Right atrium auricular region (tissue), 2 donors: ENCODE results near the gene SIM2. TPM values are rescaled to one million over a fixed set of nuclear protein-coding genes. Genes with fewer than 3 reads are reported as not detected.

Experiments
- DNase-seq: peaks from one replicate; pipeline ENCODE4 v3.0.0-alpha.2; 2019; ENCODE audit warnings: low spot score
- H3K27ac ChIP-seq, 2 donors: fragments of 200-600 bp; sonication (generic); 1 replicate in 1 of 2; 2 replicates in 1 of 2; pipeline ENCODE4 v1.5.1; 2016 to 2019
- H3K27me3 ChIP-seq, 2 donors: fragments of 200-600 bp; sonication (generic); one replicate each; pipeline versions ENCODE4 v1.5.1 to v1.6.0; 2017 to 2019
- H3K36me3 ChIP-seq: fragments of 200-600 bp; sonication (generic); one replicate; pipeline ENCODE4 v1.5.1; 2016
- H3K4me1 ChIP-seq, 2 donors: fragments of 200-600 bp; sonication (generic); one replicate each; pipeline versions ENCODE4 v1.5.1 to v1.6.0; 2017 to 2019
- H3K4me3 ChIP-seq, 2 donors: fragments of 200-600 bp; sonication (generic); 1 replicate in 1 of 2; 2 replicates in 1 of 2; pipeline ENCODE4 v1.5.1; 2017 to 2019; ENCODE audit warnings: mild to moderate bottlenecking in 1 of 2, moderate library complexity in 1 of 2
- H3K9me3 ChIP-seq, 2 donors: fragments of 200-600 bp; sonication (generic); one replicate each; pipeline ENCODE4 v1.5.1; 2019
- CTCF ChIP-seq, 2 donors: fragments of 200-600 bp; sonication (generic); IDR thresholded peaks; one replicate each; pipeline ENCODE4 v1.5.1; 2019; ENCODE audit warnings: antibody characterized with exemption in 2 of 2
- total RNA-seq, 2 donors: library from RNA; depleted of rRNA; stranded (reverse); fragments of >200 nt; gene quantifications; one replicate each; pipeline ENCODE4 v1.1.0, GENCODE V29; 2016

SIM2 gene
- total RNA-seq, 2 donors from 2014 or later: not detected

- Histone ChIP-seq H3K9me3 (no peaks in the 10 kb centered on the region), H3K27me3 (no peaks in the 10 kb centered on the region), H3K36me3 (no peaks in the 10 kb centered on the region), H3K4me3 (no peak overlapping the region), H3K4me1 (no peaks in the 10 kb centered on the region), H3K27ac (no peak overlapping the region)
- no peak for TF ChIP-seq CTCF (IDR thresholded peaks at IDR 0.05)
- no peak for DNase-seq
These were observed 25.7 kb downstream of the SIM2 start for GRCh38 chr21:36724660-36725059.

GRCh38 chr21:36725793-36726386 lies 27.0 kb downstream of the SIM2 start:
- H3K4me3 ChIP-seq: no peak overlapping the region
- no peak overlapping the region for H3K27ac ChIP-seq
- H3K36me3 ChIP-seq: no peaks in the 10 kb centered on the region
- no peak for TF ChIP-seq CTCF (IDR thresholded peaks at IDR 0.05)
- no peaks in the 10 kb centered on the region for H3K4me1 ChIP-seq
- no peak for DNase-seq
- H3K27me3 ChIP-seq: no peaks in the 10 kb centered on the region
- H3K9me3 ChIP-seq: no peaks in the 10 kb centered on the region

- Histone ChIP-seq H3K27ac (no peak overlapping the region), H3K4me1 (no peaks in the 10 kb centered on the region), H3K36me3 (no peaks in the 10 kb centered on the region), H3K9me3 (no peaks in the 10 kb centered on the region), H3K27me3 (no peaks in the 10 kb centered on the region), H3K4me3 (no peak overlapping the region)
- no peak for TF ChIP-seq CTCF (IDR thresholded peaks at IDR 0.05)
- no peak for DNase-seq
These were observed 29.0 kb downstream of the SIM2 start for GRCh38 chr21:36727866-36728265.

GRCh38 chr21:36728371-36729111 lies 29.6 kb downstream of the SIM2 start:
- no peaks in the 10 kb centered on the region for H3K27me3 ChIP-seq
- no peak overlapping the region for H3K4me3 ChIP-seq
- no peaks in the 10 kb centered on the region for H3K9me3 ChIP-seq
- no peak overlapping the region for H3K27ac ChIP-seq
- no peak for DNase-seq
- H3K36me3 ChIP-seq: no peaks in the 10 kb centered on the region
- TF ChIP-seq CTCF (IDR thresholded peaks at IDR 0.05): no peak
- H3K4me1 ChIP-seq: no peaks in the 10 kb centered on the region

- Histone ChIP-seq H3K9me3 (no peaks in the 10 kb centered on the region), H3K27ac (no peak overlapping the region), H3K4me1 (no peaks in the 10 kb centered on the region), H3K36me3 (no peaks in the 10 kb centered on the region), H3K27me3 (no peaks in the 10 kb centered on the region), H3K4me3 (no peak overlapping the region)
- no peak for DNase-seq
- TF ChIP-seq CTCF (IDR thresholded peaks at IDR 0.05): no peak
These were observed 30.5 kb downstream of the SIM2 start for GRCh38 chr21:36729310-36729970.
